CD4-positive, alpha-beta memory T cell (primary cell): ENCODE results near the gene EAPP. TPM values are rescaled to one million over a fixed set of nuclear protein-coding genes. Genes with fewer than 3 reads are reported as not detected.
"Not testable (repeated sequence)": the region's sequence is repeated elsewhere in the genome, so short reads cannot be mapped to it uniquely, and the experiment has no call there.

Source experiments
- CTCF ChIA-PET: fragments of 350-600 bp; sonication (Branson Sonifier 250); formaldehyde crosslinking; loops from one replicate; lab custom pipeline; 2021; ENCODE audit warnings: inconsistent platforms; ENCODE audit not compliant: partially characterized antibody; lab: Charles Lee
- POLR2A ChIA-PET: fragments of 350-600 bp; sonication (Branson Sonifier 250); formaldehyde crosslinking; loops from one replicate; lab custom pipeline; 2021; ENCODE audit not compliant: partially characterized antibody; lab: Charles Lee
- DNase-seq, 5 donors: peaks; one replicate each; pipeline versions ENCODE4 v3.0.0 to v3.0.0-alpha.2; 2020 to 2022; ENCODE audit warnings: mixed read lengths in 1 of 5
- H3K27ac ChIP-seq: one replicate; pipeline ENCODE4 v1.7.0; 2013; ENCODE audit warnings: low read depth, low read length
- H3K27me3 ChIP-seq: 2 replicates; pipeline ENCODE4 v1.7.0; 2013; ENCODE audit warnings: mild to moderate bottlenecking, low read length, moderate library complexity; ENCODE audit not compliant: insufficient read depth
- H3K36me3 ChIP-seq: 2 replicates; pipeline ENCODE4 v1.7.0; 2013; ENCODE audit warnings: mild to moderate bottlenecking, low read length, moderate library complexity; ENCODE audit not compliant: insufficient read depth
- H3K4me1 ChIP-seq: 2 replicates; pipeline ENCODE4 v1.7.0; 2013; ENCODE audit warnings: mild to moderate bottlenecking, low read length, moderate library complexity; ENCODE audit not compliant: insufficient read depth
- H3K4me3 ChIP-seq, 2 donors: one replicate each; pipeline ENCODE4 v1.7.0; 2013; ENCODE audit warnings: low read length in 2 of 2, mild to moderate bottlenecking in 1 of 2
- H3K9me3 ChIP-seq, 2 donors: one replicate each; pipeline ENCODE4 v1.7.0; 2013; ENCODE audit warnings: low read length in 2 of 2, control low read depth in 1 of 2; ENCODE audit not compliant: control insufficient read depth in 1 of 2
- H3K27ac Mint-ChIP-seq, 7 donors: one replicate each; pipeline ENCODE4 v1.8.0; 2020 to 2021; ENCODE audit warnings: mixed read lengths in 7 of 7, mild to moderate bottlenecking in 6 of 7, inconsistent platforms in 3 of 7, moderate library complexity in 3 of 7
- H3K27me3 Mint-ChIP-seq, 2 donors: one replicate each; pipeline ENCODE4 v1.8.0; 2020 to 2021; ENCODE audit warnings: mixed read lengths in 2 of 2
- H3K36me3 Mint-ChIP-seq, 2 donors: one replicate each; pipeline ENCODE4 v1.8.0; 2020 to 2021; ENCODE audit warnings: mixed read lengths in 2 of 2, inconsistent platforms in 1 of 2, mild to moderate bottlenecking in 1 of 2
- H3K4me1 Mint-ChIP-seq, 4 donors: one replicate each; pipeline ENCODE4 v1.8.0; 2020 to 2021; ENCODE audit warnings: mixed read lengths in 4 of 4, mild to moderate bottlenecking in 1 of 4
- H3K4me3 Mint-ChIP-seq, 8 donors: one replicate each; pipeline ENCODE4 v1.8.0; 2020 to 2021; ENCODE audit warnings: mixed read lengths in 8 of 8, mild to moderate bottlenecking in 7 of 8, moderate library complexity in 6 of 8, inconsistent platforms in 3 of 8
- H3K9me3 Mint-ChIP-seq, 8 donors: one replicate each; pipeline ENCODE4 v1.8.0; 2020 to 2021; ENCODE audit warnings: mixed read lengths in 8 of 8, mild to moderate bottlenecking in 5 of 8, inconsistent platforms in 3 of 8, moderate library complexity in 1 of 8
- intact Hi-C: fragments of 100-400 bp; cut with micrococcal nuclease; formaldehyde crosslinking; loops from one replicate; pipeline ENCODE4 v1.15.1; 2023
- polyA plus RNA-seq, 2 donors: library from polyadenylated mRNA; unstranded; fragments of 300-500 nt; fragmentation: Illumina TruSeq; gene quantifications; one replicate each; pipeline ENCODE4 v1.2.3, GENCODE V29; 2021
- total RNA-seq, 2 experiments: library from RNA; stranded (reverse); gene quantifications; one replicate each; pipeline ENCODE4 v1.2.3, GENCODE V29; 2021

The EAPP gene
- total and polyA plus RNA-seq, 4 experiments from 2014 or later: 58.2 to 141 (median 86.4) TPM

DNA sequence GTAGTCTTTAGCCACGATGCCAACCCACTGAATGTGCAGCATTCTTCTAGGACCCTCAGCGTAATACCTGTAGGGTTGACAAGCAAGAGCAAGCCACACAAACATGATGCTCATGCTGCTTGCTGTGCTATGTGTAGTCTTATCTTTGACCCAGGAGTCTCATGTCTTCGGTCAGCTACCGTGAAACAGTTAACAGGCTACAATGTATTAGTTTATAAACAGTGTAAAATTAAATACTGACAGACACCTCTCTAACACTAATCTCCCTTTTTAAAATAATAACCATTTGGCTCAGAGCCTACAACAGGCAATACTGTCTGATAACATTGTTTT is 1.9 kb downstream of the EAPP start:
- Mint-ChIP-seq H3K4me3 (peak overlapping the region in 7 of 8 donors; percentile 21 to 73 (median 53)), H3K4me1 (peaks cover 22 to 57% (median 39%) of the 10 kb centered on the region in 4 donors), H3K9me3 (peaks cover 0 to 2% (median 0%) of the 10 kb centered on the region in 8 donors), H3K27me3 (no peaks in the 10 kb centered on the region), H3K36me3 (peaks cover 12 to 34% of the 10 kb centered on the region in 2 donors), H3K27ac (peak overlapping the region in 5 of 7 donors; percentile 25 to 97 (median 57))
- Histone ChIP-seq H3K4me3 (no peak overlapping the region), H3K36me3 (peaks cover 17% of the 10 kb centered on the region), H3K27ac (peak overlapping the region; percentile 34), H3K4me1 (peaks cover 31% of the 10 kb centered on the region), H3K27me3 (no peaks in the 10 kb centered on the region), H3K9me3 (no peaks in the 10 kb centered on the region)
- ChIA-PET CTCF (interaction anchor here (0.8 kb wide), 1 partner anchor 9 kb away, joined by 3 read pairs; no protein-coding TSS in a partner anchor), POLR2A (interaction anchor here (0.6 to 1.7 kb wide), 3 partner anchors 23 to 509 kb away, joined by 3 to 6 read pairs (median 6); no protein-coding TSS in a partner anchor)
- DNase-seq: no peak
- intact Hi-C loops: loop anchor here (5.0 to 10.0 kb wide), 5 partner anchors 75 to 1287 kb away; partner anchors contain the start of genes BRMS1L, NFKBIA, PPP2R3C and PRORP

DNA sequence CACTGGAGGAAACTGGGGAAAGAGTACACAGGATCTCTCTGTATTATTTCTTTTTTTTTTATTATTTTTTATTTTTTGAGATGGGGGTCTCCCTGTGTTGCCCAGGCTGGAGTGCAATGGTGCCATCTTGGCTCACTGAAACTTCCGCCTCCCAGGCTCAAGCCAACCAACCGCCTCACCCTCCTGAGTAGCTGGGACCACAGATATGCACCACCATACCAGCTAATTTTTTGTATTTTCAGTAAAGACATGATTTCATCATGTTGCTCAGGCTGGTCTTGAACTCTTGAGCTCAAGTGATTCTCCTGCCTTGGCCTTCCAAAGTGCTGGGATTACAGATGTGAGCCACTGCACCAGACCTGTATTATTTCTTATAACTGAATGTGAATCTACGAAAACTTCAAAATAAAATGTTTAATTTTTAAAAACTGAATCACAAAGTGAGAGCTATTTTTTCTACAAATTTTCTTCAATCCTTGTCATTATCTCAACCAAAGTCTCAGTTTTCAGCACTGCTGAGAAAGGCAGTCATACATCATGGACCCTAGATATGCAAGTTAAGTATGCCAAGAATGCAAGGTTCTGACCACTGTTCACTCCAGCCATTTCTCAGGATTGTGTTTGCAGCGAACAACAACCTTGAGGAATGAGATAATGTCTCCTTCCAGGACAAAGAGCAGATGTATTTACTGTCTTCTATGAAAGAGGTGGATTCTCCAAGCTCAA is 2.4 kb downstream of the EAPP start:
- Histone ChIP-seq H3K4me3 (no peak overlapping the region), H3K36me3 (peaks cover 17% of the 10 kb centered on the region), H3K27ac (peak overlapping the region; percentile 34), H3K27me3 (no peaks in the 10 kb centered on the region), H3K4me1 (peaks cover 31% of the 10 kb centered on the region), H3K9me3 (no peaks in the 10 kb centered on the region)
- POLR2A ChIA-PET: interaction anchor here (0.6 to 1.7 kb wide), 3 partner anchors 23 to 510 kb away, joined by 3 to 6 read pairs (median 6); no protein-coding TSS in a partner anchor
- H3K27me3 Mint-ChIP-seq: no peaks in the 10 kb centered on the region
- peaks cover 0 to 2% (median 0%) of the 10 kb centered on the region in 8 donors for H3K9me3 Mint-ChIP-seq
- peak overlapping the region in 4 of 7 donors; percentile 30 to 97 (median 49) for H3K27ac Mint-ChIP-seq
- H3K4me1 Mint-ChIP-seq: peaks cover 22 to 57% (median 39%) of the 10 kb centered on the region in 4 donors
- H3K36me3 Mint-ChIP-seq: peaks cover 12 to 36% of the 10 kb centered on the region in 2 donors
- DNase-seq: no peak
- intact Hi-C loops: loop anchor here (5.0 to 10.0 kb wide), 5 partner anchors 75 to 1288 kb away; partner anchors contain the start of genes BRMS1L, NFKBIA, PPP2R3C and PRORP
- CTCF ChIA-PET: interaction anchor here (0.8 to 1.5 kb wide), 2 partner anchors 9 to 880 kb away, joined by 3 to 6 read pairs; no protein-coding TSS in a partner anchor
- H3K4me3 Mint-ChIP-seq: peak overlapping the region in 5 of 8 donors; percentile 21 to 64 (median 39)

DNA sequence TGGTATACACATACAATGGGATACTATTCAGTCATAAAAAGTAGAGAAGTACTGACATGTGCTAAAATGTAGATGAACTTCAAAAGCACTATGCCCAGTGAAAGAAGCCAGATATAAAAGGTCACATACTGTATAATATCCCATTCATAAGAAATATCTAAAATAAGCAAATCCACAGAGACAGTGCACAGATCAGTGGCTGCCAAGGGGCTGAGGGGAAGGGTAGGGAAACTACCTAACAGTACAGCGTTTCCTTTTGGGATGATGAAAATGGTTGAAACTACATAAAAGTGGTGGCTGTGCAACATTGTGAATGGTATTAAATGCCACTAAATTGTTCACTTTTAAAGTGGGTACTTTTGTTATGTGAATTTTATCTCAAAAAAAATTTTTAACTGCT is 11.9 kb downstream of the EAPP start:
- Mint-ChIP-seq H3K36me3 (peaks cover 31 to 50% of the 10 kb centered on the region in 2 donors), H3K4me1 (peaks cover 0 to 4% (median 2%) of the 10 kb centered on the region in 4 donors), H3K9me3 (no peaks in the 10 kb centered on the region), H3K27me3 (no peaks in the 10 kb centered on the region), H3K27ac (peak overlapping the region in 2 of 7 donors; percentile 30 to 37), H3K4me3 (no peak overlapping the region)
- no peak overlapping the region for H3K4me3 ChIP-seq
- no peak overlapping the region for H3K27ac ChIP-seq
- CTCF ChIA-PET: no interaction called here
- intact Hi-C loops: no loop called here
- H3K9me3 ChIP-seq: no peaks in the 10 kb centered on the region
- no peaks in the 10 kb centered on the region for H3K27me3 ChIP-seq
- H3K4me1 ChIP-seq: no peaks in the 10 kb centered on the region
- peaks cover 43% of the 10 kb centered on the region for H3K36me3 ChIP-seq
- POLR2A ChIA-PET: no interaction called here
- no peak for DNase-seq

GRCh38 chr14:34524216-34524615 is 15.3 kb downstream of the EAPP start:
- H3K36me3 ChIP-seq: peaks cover 63% of the 10 kb centered on the region
- H3K4me1 Mint-ChIP-seq, H3K9me3 ChIP-seq, H3K4me3 ChIP-seq, H3K27ac ChIP-seq, H3K27ac Mint-ChIP-seq, POLR2A ChIA-PET, H3K4me3 Mint-ChIP-seq, H3K27me3 Mint-ChIP-seq, H3K4me1 ChIP-seq, H3K9me3 Mint-ChIP-seq, H3K27me3 ChIP-seq, intact Hi-C loops, DNase-seq: not testable (repeated sequence)
- CTCF ChIA-PET: interaction anchor here (0.9 kb wide), 1 partner anchor 10 kb away, joined by 3 read pairs; no protein-coding TSS in a partner anchor
- peaks cover 51 to 60% of the 10 kb centered on the region in 2 donors for H3K36me3 Mint-ChIP-seq

DNA sequence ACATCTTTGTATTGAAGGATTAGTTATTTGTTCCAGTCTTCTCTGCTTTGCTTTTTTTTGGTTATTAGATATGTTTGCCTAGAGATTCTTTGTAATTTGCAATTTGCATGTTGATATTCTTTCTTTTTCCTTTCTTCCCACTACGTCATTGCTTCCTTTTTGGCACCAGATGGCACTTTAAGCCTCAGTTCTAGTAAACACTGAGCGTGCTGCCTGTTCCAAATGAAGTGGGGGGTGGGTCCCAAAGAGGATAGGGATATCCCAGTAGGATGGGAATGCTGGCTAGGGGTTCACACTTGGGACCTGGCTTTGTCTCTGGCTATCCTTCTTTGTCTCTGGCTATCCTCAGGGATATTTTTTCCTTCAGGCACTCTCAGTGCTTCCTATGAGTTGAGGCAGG is 17.0 kb downstream of the EAPP start:
- Histone ChIP-seq H3K36me3 (peaks cover 63% of the 10 kb centered on the region), H3K27me3 (no peaks in the 10 kb centered on the region), H3K9me3 (no peaks in the 10 kb centered on the region), H3K4me3 (no peak overlapping the region), H3K27ac (no peak overlapping the region), H3K4me1 (no peaks in the 10 kb centered on the region)
- peaks cover 59 to 64% of the 10 kb centered on the region in 2 donors for H3K36me3 Mint-ChIP-seq
- POLR2A ChIA-PET: no interaction called here
- DNase-seq: no peak
- H3K4me1 Mint-ChIP-seq: peaks cover 0 to 4% (median 3%) of the 10 kb centered on the region in 4 donors
- H3K27me3 Mint-ChIP-seq: no peaks in the 10 kb centered on the region
- H3K9me3 Mint-ChIP-seq: no peaks in the 10 kb centered on the region
- no peak overlapping the region for H3K4me3 Mint-ChIP-seq
- CTCF ChIA-PET: no interaction called here
- peak overlapping the region in 3 of 7 donors; percentile 25 to 36 (median 29) for H3K27ac Mint-ChIP-seq
- intact Hi-C loops: no loop called here

GRCh38 chr14:34521071-34521470 is 18.4 kb downstream of the EAPP start:
- H3K4me1 Mint-ChIP-seq, H3K27me3 Mint-ChIP-seq, H3K27ac Mint-ChIP-seq, H3K27me3 ChIP-seq, H3K9me3 Mint-ChIP-seq, H3K4me3 ChIP-seq, H3K4me1 ChIP-seq, H3K9me3 ChIP-seq, DNase-seq, H3K27ac ChIP-seq, intact Hi-C loops: not testable (repeated sequence)
- ChIA-PET CTCF (interaction anchor here (1.2 kb wide), 1 partner anchor 189 kb away, joined by 3 read pairs; no protein-coding TSS in a partner anchor), POLR2A (interaction anchor here (0.6 to 0.9 kb wide), 2 partner anchors 9 to 18 kb away, joined by 3 to 4 read pairs; no protein-coding TSS in a partner anchor)
- peak overlapping the region in 1 of 8 donors; percentile 42 for H3K4me3 Mint-ChIP-seq
- peaks cover 59% of the 10 kb centered on the region for H3K36me3 ChIP-seq
- H3K36me3 Mint-ChIP-seq: peaks cover 62 to 66% of the 10 kb centered on the region in 2 donors
